HEK293 (cell line): ENCODE results near the gene MIB2.

Experiments
- BCL11A ChIP-seq: fragments of 450-650 bp; formaldehyde crosslinking; IDR thresholded peaks from 2 replicates; pipeline ENCODE4 v1.5.1; 2016; ENCODE audit warnings: low read depth, missing biosample characterization, missing genetic modification characterization
- CTCF ChIP-seq: fragments of 450-650 bp; formaldehyde crosslinking; IDR thresholded peaks from 2 replicates; pipeline ENCODE4 v1.5.1; 2016; ENCODE audit warnings: missing biosample characterization, missing genetic modification characterization
- ZNF501 ChIP-seq: fragments of 450-650 bp; formaldehyde crosslinking; IDR thresholded peaks from 2 replicates; pipeline ENCODE4 v1.5.1; 2016; ENCODE audit warnings: missing biosample characterization, missing genetic modification characterization

DNA sequence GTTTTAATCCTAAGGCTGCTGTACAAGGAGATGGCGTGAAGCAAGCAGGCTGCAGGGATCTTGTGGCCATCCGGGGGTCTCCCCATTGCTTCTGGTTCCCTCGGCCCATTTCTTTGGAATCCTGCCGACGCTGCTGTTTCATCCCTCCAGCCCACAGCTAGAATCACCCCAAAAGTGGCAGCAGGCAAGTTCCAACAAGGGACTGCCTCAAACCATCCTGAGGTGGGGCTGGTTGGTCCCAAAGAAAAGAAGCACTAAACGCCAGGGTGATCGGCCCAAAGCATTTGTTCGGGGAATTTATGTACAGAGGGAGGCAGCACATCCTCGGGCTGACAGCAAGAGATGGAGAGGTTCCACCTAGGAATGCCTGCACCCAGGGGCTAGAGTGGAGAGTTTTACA is 4.5 kb upstream of the MIB2 start:
- TF ChIP-seq CTCF (no peak), BCL11A (tag by site-specific recombination) (no peak), ZNF501 (no peak)
